A549 (cell line): ENCODE data around the gene POPDC2. TPM values are rescaled to one million over a fixed set of nuclear protein-coding genes. Genes with fewer than 3 reads are reported as not detected.

ENCODE experiments used
- ATAC-seq, 2 experiments: fragments of 200-7000 bp in 1 of 2; fragments of >200 bp in 1 of 2; cut with Nextera tagmentation in 1 of 2; cut with Tn5 transposase in 1 of 2; 3 replicates each; pipeline versions ENCODE4 v1.8.0 to v1.9.1; 2018 to 2020; ENCODE audit warnings: mild to moderate bottlenecking in 1 of 2, moderate library complexity in 1 of 2
- CTCF ChIA-PET: fragments of 300-600 bp; sonication (Branson Sonifier 250); formaldehyde crosslinking; extraction: SDS; loops from one replicate; lab custom pipeline; 2021; ENCODE audit warnings: antibody characterized with exemption, inconsistent platforms; lab: Yijun Ruan, JAX
- POLR2A ChIA-PET: fragments of 350-600 bp; formaldehyde crosslinking; extraction: SDS; loops from one replicate; lab custom pipeline; 2021; ENCODE audit warnings: antibody characterized with exemption, inconsistent platforms; lab: Yijun Ruan, JAX
- DNase-seq, 2 experiments: peaks; one replicate each; pipeline versions ENCODE4 v3.0.0 to v3.0.0-alpha.2; 2011 to 2016; ENCODE audit warnings: low read depth in 1 of 2, low spot score in 1 of 2
- FAIRE-seq: peaks from 2 replicates; lab custom pipeline; 2011; peaks lifted over from hg19 to GRCh38; lab: Jason Lieb, UNC
- H3K27ac ChIP-seq, 2 experiments: fragments of >200 bp; sonication (Bioruptor Twin); formaldehyde crosslinking; 3 replicates each; pipeline ENCODE4 v1.5.1; 2016 to 2017
- H3K4me1 ChIP-seq: fragments of >200 bp; sonication (Bioruptor Twin); formaldehyde crosslinking; 3 replicates; pipeline ENCODE4 v1.6.1; 2016
- H3K4me2 ChIP-seq: fragments of >200 bp; sonication (Bioruptor Twin); formaldehyde crosslinking; 3 replicates; pipeline ENCODE4 v1.6.1; 2016
- H3K4me3 ChIP-seq: fragments of >200 bp; sonication (Bioruptor Twin); formaldehyde crosslinking; 3 replicates; pipeline ENCODE4 v1.5.1; 2016
- H3K9me3 ChIP-seq: fragments of >200 bp; sonication (Bioruptor Twin); formaldehyde crosslinking; 3 replicates; pipeline ENCODE4 v1.6.1; 2016
- CBX2 ChIP-seq: fragments of 200-600 bp; sonication (generic); IDR thresholded peaks from 2 replicates; pipeline ENCODE4 v1.6.1; 2016; ENCODE audit warnings: low read depth, mild to moderate bottlenecking, borderline replicate concordance
- E2F6 ChIP-seq: IDR thresholded peaks from 2 replicates; pipeline ENCODE4 v1.6.1; 2012; ENCODE audit warnings: low read depth, borderline replicate concordance
- ESRRA ChIP-seq: fragments of 150-350 bp; IDR thresholded peaks from 2 replicates; pipeline ENCODE4 v1.6.1; 2014; ENCODE audit warnings: mild to moderate bottlenecking, low read length, borderline replicate concordance
- FOSL2 ChIP-seq, 2 experiments: fragments of 450-650 bp in 1 of 2; fragments of >200 bp in 1 of 2; sonication (Bioruptor Twin) in 1 of 2; formaldehyde crosslinking; IDR thresholded peaks; 2 replicates each; pipeline versions ENCODE4 v1.5.0 to v1.6.1; 2016 to 2020; ENCODE audit warnings: mild to moderate bottlenecking in 1 of 2, moderate library complexity in 1 of 2
- HDAC2 ChIP-seq: fragments of 200-600 bp; sonication (generic); IDR thresholded peaks from 2 replicates; pipeline ENCODE4 v1.6.1; 2016
- HES2 ChIP-seq: fragments of >200 bp; sonication (Bioruptor Twin); formaldehyde crosslinking; IDR thresholded peaks from 2 replicates; pipeline ENCODE4 v1.6.1; 2016
- JUN ChIP-seq, 2 experiments: fragments of >200 bp; sonication (Bioruptor Twin); formaldehyde crosslinking; IDR thresholded peaks; 2 replicates in 1 of 2; 3 replicates in 1 of 2; pipeline ENCODE4 v1.6.1; 2016 to 2017
- JUNB ChIP-seq: fragments of >200 bp; sonication (Bioruptor Twin); formaldehyde crosslinking; IDR thresholded peaks from 2 replicates; pipeline ENCODE4 v1.6.1; 2016
- MAX ChIP-seq: IDR thresholded peaks from 2 replicates; pipeline ENCODE4 v1.6.1; 2012
- MYC ChIP-seq: IDR thresholded peaks from 2 replicates; pipeline ENCODE4 v1.6.1; 2012; ENCODE audit warnings: mild to moderate bottlenecking, inconsistent platforms, low read length, improper control_type of control experiment, borderline replicate concordance
- NR3C1 ChIP-seq: fragments of >200 bp; sonication (Bioruptor Twin); formaldehyde crosslinking; IDR thresholded peaks from 3 replicates; pipeline ENCODE4 v1.6.1; 2017
- POLR2AphosphoS2 ChIP-seq: conservative IDR thresholded peaks from 2 replicates; pipeline ENCODE4 v1.6.1; 2012; ENCODE audit warnings: low read length, improper control_type of control experiment, inconsistent platforms
- RAD21 ChIP-seq, 2 experiments: fragments of >200 bp in 1 of 2; sonication (Bioruptor Twin) in 1 of 2; formaldehyde crosslinking in 1 of 2; IDR thresholded peaks in 1 of 2; conservative IDR thresholded peaks in 1 of 2; 2 replicates in 1 of 2; 3 replicates in 1 of 2; pipeline ENCODE4 v1.6.1; 2012 to 2018; ENCODE audit warnings: inconsistent platforms in 1 of 2
- RARB ChIP-seq: fragments of 250-450 bp; sonication (Bioruptor Pico); IDR thresholded peaks from 2 replicates; pipeline ENCODE4 v1.8.0; 2021; ENCODE audit warnings: mild to moderate bottlenecking, moderate library complexity
- RCOR1 ChIP-seq: fragments of 150-350 bp; IDR thresholded peaks from 2 replicates; pipeline ENCODE4 v1.6.1; 2014; ENCODE audit warnings: antibody characterized with exemption, low read length, low read depth
- TFCP2L1 ChIP-seq: fragments of 250-450 bp; sonication (Bioruptor Pico); IDR thresholded peaks from 2 replicates; pipeline ENCODE4 v1.5.0; 2021; ENCODE audit warnings: mild to moderate bottlenecking
- ZC3H11A ChIP-seq: fragments of 450-650 bp; IDR thresholded peaks from 2 replicates; pipeline ENCODE4 v1.6.1; 2014; ENCODE audit warnings: antibody characterized with exemption, mild to moderate bottlenecking
- ZFP36 ChIP-seq: fragments of 450-650 bp; IDR thresholded peaks from 2 replicates; pipeline ENCODE4 v1.6.1; 2014; ENCODE audit warnings: borderline replicate concordance; ENCODE audit not compliant: partially characterized antibody
- ZNF302 ChIP-seq: fragments of 250-450 bp; sonication (Bioruptor Pico); IDR thresholded peaks from 2 replicates; pipeline ENCODE4 v1.9.0; 2021; ENCODE audit warnings: inconsistent platforms, mild to moderate bottlenecking, moderate library complexity
- WGBS: methylation state at CpG from one replicate; pipeline ENCODE4 v1.1.6; 2017; ENCODE audit errors: missing lambda C conversion rate; 5-methylcytosine and 5-hydroxymethylcytosine counted together
- polyA plus RNA-seq, 4 experiments: library from polyadenylated mRNA; depleted of rRNA in 3 of 4; stranded (reverse); fragments of >200 nt; fragmentation: RNase III in 1 of 4; extraction: RNeasy Plus Mini Kit Qiagen cat#74134 plus additional on column Dnase treatment in 1 of 4; gene quantifications; 2 replicates in 3 of 4; 3 replicates in 1 of 4; pipeline ENCODE4 v1.2.3, GENCODE V29; 2011 to 2017

POPDC2 gene
- polyA plus RNA-seq, 2 of the 4 experiments (the other 2 are of a cell fraction): 0.17 to 0.62 TPM

- ATAC-seq: no peak
Observed at GRCh38 chr3:119672776-119673175, 12.4 kb upstream of the POPDC2 start.

GRCh38 chr3:119669906-119670570 is 9.6 kb upstream of the POPDC2 start:
- Histone ChIP-seq H3K9me3 (no peaks in the 10 kb centered on the region), H3K4me1 (0 out of 3 replicates have a peak, but pooled peaks cover 6% of the 10 kb centered on the region), H3K4me3 (no peak overlapping the region), H3K4me2 (no peak overlapping the region), H3K27ac (no peak overlapping the region)
- POLR2A ChIA-PET: no interaction called here
- WGBS: 93% methylated on average over 5 of the region's 5 CpGs
- ATAC-seq (no peak), DNase-seq (no peak), FAIRE-seq (no peak)
- CTCF ChIA-PET: no interaction called here
- no peak for TF ChIP-seq RCOR1
- TF ChIP-seq, all 56 proteins: peak for 0

More at GRCh38 chr3:119672776-119673175, 12.4 kb upstream of the POPDC2 start:
- no peak overlapping the region for H3K4me3 ChIP-seq
- CTCF ChIA-PET: interaction anchor here (1.0 to 3.0 kb wide), 4 partner anchors 8 to 788 kb away, joined by 3 to 10 read pairs (median 5); no protein-coding TSS in a partner anchor
- peaks cover 19% of the 10 kb centered on the region; the same call in 2 of the 3 replicates for H3K4me1 ChIP-seq
- FAIRE-seq: no peak
- POLR2A ChIA-PET: no interaction called here
- H3K9me3 ChIP-seq: no peaks in the 10 kb centered on the region
- H3K4me2 ChIP-seq: no peak overlapping the region
- whole genome bisulfite sequencing: 94% methylated on average over 2 of the region's 2 CpGs
- no peak for DNase-seq
- no peak for TF ChIP-seq CBX2
- TF ChIP-seq JUNB: no peak
- no peak for TF ChIP-seq E2F6
- TF ChIP-seq MYC: no peak
- TF ChIP-seq NR3C1: no peak
- no peak overlapping the region for H3K27ac ChIP-seq

- no peaks in the 10 kb centered on the region for H3K9me3 ChIP-seq
- FAIRE-seq (no peak), DNase-seq (no peak), ATAC-seq (no peak)
- WGBS: 94% methylated on average over 6 of the region's 6 CpGs
- POLR2A ChIA-PET: no interaction called here
- H3K4me1 ChIP-seq: peaks cover 14% of the 10 kb centered on the region
- no peak overlapping the region for H3K4me3 ChIP-seq
- TF ChIP-seq RARB (CRISPR knock-in tag): no peak
- TF ChIP-seq ESRRA: no peak
- no peak for TF ChIP-seq MYC
- no peak for TF ChIP-seq HDAC2
- no peak for TF ChIP-seq CBX2
- no peak for TF ChIP-seq ZC3H11A
- TF ChIP-seq TFCP2L1 (CRISPR knock-in tag): no peak
- TF ChIP-seq HES2: no peak
- no peak for TF ChIP-seq FOSL2 (IDR thresholded peaks at IDR 0.05)
- TF ChIP-seq FOSL2 (CRISPR knock-in tag; IDR thresholded peaks at IDR 0.05): no peak
- no peak for TF ChIP-seq ZNF302 (CRISPR knock-in tag)
- no peak for TF ChIP-seq ZFP36
- TF ChIP-seq POLR2AphosphoS2: no peak
- TF ChIP-seq RAD21 (conservative IDR thresholded peaks at IDR 0.05 in 1 of 2, IDR thresholded peaks at IDR 0.05 in 1 of 2): no peak
- TF ChIP-seq JUN (IDR thresholded peaks at IDR 0.05): no peak
- TF ChIP-seq MAX: no peak
- TF ChIP-seq, all 56 proteins: peak for 0
- Histone ChIP-seq H3K4me2 (no peak overlapping the region), H3K27ac (no peak overlapping the region)
- CTCF ChIA-PET: interaction anchor here (0.6 to 1.3 kb wide), 3 partner anchors 43 to 77 kb away, joined by 3 to 6 read pairs (median 3); no protein-coding TSS in a partner anchor
Observed at GRCh38 chr3:119665954-119666559, 5.7 kb upstream of the POPDC2 start.
